RWPE2 (cell line): Measurements from ENCODE around the gene WSCD1.

Source experiments
- ATAC-seq: fragments of 200-7000 bp; cut with Tn5 transposase; 3 replicates; pipeline ENCODE4 v1.9.1; 2021; ENCODE audit warnings: low read depth
- DNase-seq: peaks from one replicate; pipeline ENCODE4 v3.0.0-alpha.2; 2020; ENCODE audit warnings: low spot score
- H3K27ac ChIP-seq: fragments of 450-650 bp; 2 replicates; pipeline ENCODE4 v1.5.1; 2017; ENCODE audit warnings: mild to moderate bottlenecking; ENCODE audit not compliant: poor library complexity, severe bottlenecking
- H3K27me3 ChIP-seq: fragments of 250-450 bp; sonication (Bioruptor Pico); 2 replicates; pipeline ENCODE4 v1.5.1; 2021; ENCODE audit warnings: mild to moderate bottlenecking, moderate library complexity; ENCODE audit not compliant: insufficient read depth, poor library complexity, severe bottlenecking
- H3K36me3 ChIP-seq: fragments of 250-450 bp; sonication (Bioruptor Pico); 2 replicates; pipeline ENCODE4 v1.5.1; 2020; ENCODE audit warnings: low read depth, mild to moderate bottlenecking, moderate library complexity
- H3K4me1 ChIP-seq: fragments of 250-450 bp; sonication (Bioruptor Pico); 2 replicates; pipeline ENCODE4 v1.5.1; 2021; ENCODE audit warnings: mild to moderate bottlenecking, moderate library complexity; ENCODE audit not compliant: insufficient read depth, poor library complexity, severe bottlenecking
- H3K4me3 ChIP-seq: fragments of 250-450 bp; sonication (Bioruptor Pico); 2 replicates; pipeline ENCODE4 v1.5.1; 2021; ENCODE audit warnings: mild to moderate bottlenecking, moderate library complexity; ENCODE audit not compliant: severe bottlenecking
- H3K9me3 ChIP-seq: fragments of 250-450 bp; sonication (Bioruptor Pico); 2 replicates; pipeline ENCODE4 v1.5.1; 2021; ENCODE audit warnings: mild to moderate bottlenecking, moderate library complexity; ENCODE audit not compliant: severe bottlenecking
- CTCF ChIP-seq: fragments of 450-650 bp; IDR thresholded peaks from one replicate; pipeline ENCODE4 v1.5.1; 2017; ENCODE audit warnings: mild to moderate bottlenecking, moderate library complexity; ENCODE audit not compliant: poor library complexity, severe bottlenecking

WSCD1 gene

GRCh38 chr17:6079960-6080359 is 9.8 kb downstream of the WSCD1 start:
- Histone ChIP-seq H3K4me1 (no peaks in the 10 kb centered on the region), H3K36me3 (no peaks in the 10 kb centered on the region), H3K27ac (no peak overlapping the region), H3K27me3 (peaks cover 12% of the 10 kb centered on the region), H3K9me3 (no peaks in the 10 kb centered on the region), H3K4me3 (no peak overlapping the region)
- ATAC-seq (no peak), DNase-seq (no peak)
- TF ChIP-seq CTCF: no peak

DNA sequence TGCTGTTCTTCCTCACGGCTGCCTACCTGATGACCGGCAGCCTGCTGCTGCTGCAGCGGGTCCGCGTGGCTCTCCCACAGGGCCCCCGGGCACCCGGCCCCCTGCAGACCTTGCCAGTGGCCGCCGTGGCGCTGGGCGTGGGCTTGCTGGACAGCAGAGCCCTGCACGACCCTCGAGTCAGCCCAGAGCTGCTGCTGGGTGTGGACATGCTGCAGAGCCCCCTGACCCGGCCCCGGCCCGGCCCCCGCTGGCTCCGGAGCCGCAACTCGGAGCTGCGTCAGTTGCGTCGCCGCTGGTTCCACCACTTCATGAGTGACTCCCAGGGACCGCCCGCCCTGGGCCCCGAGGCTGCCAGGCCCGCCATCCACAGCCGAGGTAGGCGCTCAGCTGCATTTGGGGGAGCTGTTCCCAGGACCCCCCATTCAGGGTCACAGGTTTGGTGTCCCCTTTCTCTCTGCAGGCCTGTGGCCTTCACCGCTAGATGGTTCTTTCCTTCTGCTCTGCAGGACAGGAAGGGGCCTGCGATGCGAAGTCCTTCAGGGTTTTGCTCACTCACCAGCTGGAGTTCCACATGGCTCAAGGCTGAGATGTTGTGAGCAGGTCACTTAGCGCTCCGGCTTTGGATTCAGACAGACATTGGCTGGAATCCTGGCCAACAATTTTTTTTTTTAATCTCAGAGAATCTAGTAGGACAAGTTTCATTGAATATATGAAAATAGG is 10.7 kb downstream of the WSCD1 start:
- Histone ChIP-seq H3K36me3 (no peaks in the 10 kb centered on the region), H3K4me3 (no peak overlapping the region), H3K27me3 (peaks cover 16% of the 10 kb centered on the region), H3K4me1 (no peaks in the 10 kb centered on the region), H3K27ac (no peak overlapping the region), H3K9me3 (no peaks in the 10 kb centered on the region)
- no peak for ATAC-seq
- DNase-seq: no peak
- TF ChIP-seq CTCF: no peak

GRCh38 chr17:6082335-6082734 is 12.2 kb downstream of the WSCD1 start:
- ATAC-seq (no peak), DNase-seq (no peak)
- no peak for TF ChIP-seq CTCF
- H3K36me3 ChIP-seq: no peaks in the 10 kb centered on the region
- H3K4me1 ChIP-seq: no peaks in the 10 kb centered on the region
- H3K27ac ChIP-seq: no peak overlapping the region
- no peak overlapping the region for H3K4me3 ChIP-seq
- H3K27me3 ChIP-seq: peaks cover 16% of the 10 kb centered on the region
- no peaks in the 10 kb centered on the region for H3K9me3 ChIP-seq

- TF ChIP-seq CTCF: no peak
- DNase-seq: no peak
- Histone ChIP-seq H3K27me3 (peaks cover 9% of the 10 kb centered on the region), H3K9me3 (no peaks in the 10 kb centered on the region), H3K4me3 (no peak overlapping the region), H3K4me1 (no peaks in the 10 kb centered on the region), H3K36me3 (no peaks in the 10 kb centered on the region), H3K27ac (no peak overlapping the region)
- ATAC-seq: no peak
Measured at GRCh38 chr17:6084311-6085161, 14.4 kb downstream of the WSCD1 start.
